ENCODE measurements around the gene ZFHX3. TPM values are rescaled to one million over a fixed set of nuclear protein-coding genes. Genes with fewer than 3 reads are reported as not detected.

ZFHX3 gene
- total and polyA plus RNA-seq, 2 donors (not counting 1 experiment from before 2014, with no cell fraction given): 0.54 to 6.6 TPM

DNA sequence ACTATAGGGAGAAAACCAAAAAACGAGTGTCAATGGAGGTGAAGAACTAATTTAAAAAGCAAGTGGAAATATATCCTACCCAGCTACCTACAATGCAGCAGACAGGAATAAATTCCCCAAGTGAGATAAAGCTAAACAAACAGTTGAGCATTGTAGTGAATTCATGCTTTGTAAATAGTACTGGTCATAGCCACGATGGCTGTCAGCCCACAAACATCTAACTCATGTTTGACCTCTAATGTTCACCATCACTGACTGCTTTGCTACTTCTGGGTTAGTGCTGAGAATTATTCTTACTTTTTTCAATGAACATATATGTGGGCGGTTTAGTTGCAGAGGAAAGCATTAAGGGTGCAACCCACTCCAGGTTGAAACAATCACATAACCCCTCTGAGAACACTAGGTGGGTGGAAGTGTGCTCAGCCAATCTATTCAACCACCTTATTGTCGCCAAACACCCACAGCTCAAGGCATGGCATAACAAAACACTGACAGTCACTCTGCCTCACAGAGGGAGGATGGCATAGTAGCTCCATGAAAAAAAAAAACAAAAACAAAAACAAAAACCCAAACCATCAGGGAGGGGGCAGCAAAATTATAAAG, 264.1 kb downstream of the ZFHX3 start:
- Histone ChIP-seq H4K20me1 (ENCODE audit: control insufficient read depth, insufficient read depth, low read length, poor library complexity, severe bottlenecking) (no peaks in the 10 kb centered on the region), H3K4me2 (replicated peaks; ENCODE audit: low read depth, low read length, poor library complexity, severe bottlenecking) (no peak overlapping the region), H3K79me2 (ENCODE audit: control insufficient read depth, insufficient read depth, low read length) (no peaks in the 10 kb centered on the region), H3K36me3 (replicated peaks in 1 of 2; ENCODE audit: control extremely low read depth in 1 of 2, control insufficient read depth in 1 of 2, extremely low read depth in 1 of 2, insufficient read depth in 2 of 2, low read length in 1 of 2) (no peaks in the 10 kb centered on the region), H3K27me3 (replicated peaks in 1 of 4; ENCODE audit: control extremely low read depth in 1 of 4, control insufficient read depth in 3 of 4, insufficient read depth in 4 of 4, low read length in 3 of 4) (peaks cover 0 to 11% (median 0%) of the 10 kb centered on the region in 4 experiments), H2AFZ (ENCODE audit: insufficient read depth, low read depth, low read length, poor library complexity, severe bottlenecking) (no peak overlapping the region), H3K4me1 (ENCODE audit: control insufficient read depth in 2 of 2, insufficient read depth in 2 of 2, low read length in 2 of 2) (peaks cover 3 to 4% of the 10 kb centered on the region in 2 donors), H3K27ac (ENCODE audit: low read length in 2 of 2) (no peak overlapping the region), H3K9ac (ENCODE audit: low read length) (no peak overlapping the region), H3K9me3 (ENCODE audit: control extremely low read depth in 1 of 3, control insufficient read depth in 2 of 3, insufficient read depth in 1 of 3, low read length in 2 of 3) (peaks cover 0 to 2% (median 0%) of the 10 kb centered on the region in 3 donors), H3K4me3 (ENCODE audit: control extremely low read depth in 1 of 5, extremely low read depth in 1 of 5, insufficient read depth in 1 of 5, low read depth in 2 of 5, low read length in 4 of 5) (no peak overlapping the region)
- DNase-seq (no peak), ATAC-seq (ENCODE audit: low read depth) (no peak)
- no peak for TF ChIP-seq EZH2 (IDR thresholded peaks at IDR 0.05; ENCODE audit: borderline replicate concordance, insufficient read depth, low read depth, low read length, poor library complexity, severe bottlenecking)
- TF ChIP-seq, protein P1, sequence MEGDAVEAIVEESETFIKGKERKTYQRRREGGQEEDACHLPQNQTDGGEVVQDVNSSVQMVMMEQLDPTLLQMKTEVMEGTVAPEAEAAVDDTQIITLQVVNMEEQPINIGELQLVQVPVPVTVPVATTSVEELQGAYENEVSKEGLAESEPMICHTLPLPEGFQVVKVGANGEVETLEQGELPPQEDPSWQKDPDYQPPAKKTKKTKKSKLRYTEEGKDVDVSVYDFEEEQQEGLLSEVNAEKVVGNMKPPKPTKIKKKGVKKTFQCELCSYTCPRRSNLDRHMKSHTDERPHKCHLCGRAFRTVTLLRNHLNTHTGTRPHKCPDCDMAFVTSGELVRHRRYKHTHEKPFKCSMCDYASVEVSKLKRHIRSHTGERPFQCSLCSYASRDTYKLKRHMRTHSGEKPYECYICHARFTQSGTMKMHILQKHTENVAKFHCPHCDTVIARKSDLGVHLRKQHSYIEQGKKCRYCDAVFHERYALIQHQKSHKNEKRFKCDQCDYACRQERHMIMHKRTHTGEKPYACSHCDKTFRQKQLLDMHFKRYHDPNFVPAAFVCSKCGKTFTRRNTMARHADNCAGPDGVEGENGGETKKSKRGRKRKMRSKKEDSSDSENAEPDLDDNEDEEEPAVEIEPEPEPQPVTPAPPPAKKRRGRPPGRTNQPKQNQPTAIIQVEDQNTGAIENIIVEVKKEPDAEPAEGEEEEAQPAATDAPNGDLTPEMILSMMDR (IDR thresholded peaks at IDR 0.05): no peak
- ChIA-PET CTCF (no interaction called here), POLR2A (no interaction called here)
- peaks cover 14% of the 10 kb centered on the region for H3K4me1 Mint-ChIP-seq
- intact Hi-C loops (cut with micrococcal nuclease): no loop called here
- no peaks in the 10 kb centered on the region for H3K9me3 Mint-ChIP-seq (ENCODE audit: insufficient read depth)
- no peak overlapping the region for H3K27ac Mint-ChIP-seq
- H3K4me3 Mint-ChIP-seq: no peak overlapping the region
- peaks cover 4% of the 10 kb centered on the region for H3K27me3 Mint-ChIP-seq
- WGBS (ENCODE audit: insufficient coverage): no CpG with 5 or more reads among the region's 4 CpGs

DNA sequence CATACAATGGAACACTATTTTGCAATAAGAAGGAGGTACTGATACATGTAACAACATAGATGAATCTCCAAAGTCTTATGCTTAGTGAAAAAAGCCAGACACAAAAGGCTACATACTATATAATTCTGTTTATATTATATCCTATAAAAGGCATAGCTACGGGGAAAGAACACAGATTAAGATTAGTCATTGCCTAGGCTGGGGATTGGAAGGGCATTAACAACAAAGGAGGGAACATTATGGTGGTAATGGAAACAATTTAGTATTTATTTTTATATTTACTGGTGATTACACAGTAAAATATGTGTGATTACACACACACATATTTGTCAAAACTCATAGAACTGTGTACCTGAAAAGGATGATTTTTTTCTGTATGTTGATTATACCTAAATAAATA, 278.1 kb downstream of the ZFHX3 start:
- Histone ChIP-seq H3K4me3 (ENCODE audit: control extremely low read depth in 1 of 5, extremely low read depth in 1 of 5, insufficient read depth in 1 of 5, low read depth in 2 of 5, low read length in 4 of 5) (no peak overlapping the region), H3K27ac (ENCODE audit: low read length in 2 of 2) (no peak overlapping the region), H3K9ac (ENCODE audit: low read length) (no peak overlapping the region), H4K20me1 (ENCODE audit: control insufficient read depth, insufficient read depth, low read length, poor library complexity, severe bottlenecking) (no peaks in the 10 kb centered on the region), H3K9me3 (ENCODE audit: control extremely low read depth in 1 of 3, control insufficient read depth in 2 of 3, insufficient read depth in 1 of 3, low read length in 2 of 3) (peaks cover 0 to 4% (median 2%) of the 10 kb centered on the region in 3 donors), H3K79me2 (ENCODE audit: control insufficient read depth, insufficient read depth, low read length) (no peaks in the 10 kb centered on the region), H2AFZ (ENCODE audit: insufficient read depth, low read depth, low read length, poor library complexity, severe bottlenecking) (no peak overlapping the region), H3K4me1 (ENCODE audit: control insufficient read depth in 2 of 2, insufficient read depth in 2 of 2, low read length in 2 of 2) (no peaks in the 10 kb centered on the region), H3K36me3 (replicated peaks in 1 of 2; ENCODE audit: control extremely low read depth in 1 of 2, control insufficient read depth in 1 of 2, extremely low read depth in 1 of 2, insufficient read depth in 2 of 2, low read length in 1 of 2) (no peaks in the 10 kb centered on the region), H3K4me2 (replicated peaks; ENCODE audit: low read depth, low read length, poor library complexity, severe bottlenecking) (no peak overlapping the region), H3K27me3 (replicated peaks in 1 of 4; ENCODE audit: control extremely low read depth in 1 of 4, control insufficient read depth in 3 of 4, insufficient read depth in 4 of 4, low read length in 3 of 4) (no peaks in the 10 kb centered on the region)
- WGBS (ENCODE audit: insufficient coverage): no CpG with 5 or more reads among the region's 1 CpG
- H3K27me3 Mint-ChIP-seq: no peaks in the 10 kb centered on the region
- DNase-seq (no peak), ATAC-seq (ENCODE audit: low read depth) (no peak)
- TF ChIP-seq EZH2 (IDR thresholded peaks at IDR 0.05; ENCODE audit: borderline replicate concordance, insufficient read depth, low read depth, low read length, poor library complexity, severe bottlenecking): no peak
- TF ChIP-seq, protein P1 (IDR thresholded peaks at IDR 0.05): no peak
- POLR2A ChIA-PET: no interaction called here
- no peak overlapping the region for H3K4me3 Mint-ChIP-seq
- H3K4me1 Mint-ChIP-seq: no peaks in the 10 kb centered on the region
- peaks cover 4% of the 10 kb centered on the region for H3K9me3 Mint-ChIP-seq (ENCODE audit: insufficient read depth)
- no peak overlapping the region for H3K27ac Mint-ChIP-seq
- intact Hi-C loops (cut with micrococcal nuclease): no loop called here
- CTCF ChIA-PET: no interaction called here

All from B cell (primary cell).